Stimulated activated CD4-positive, alpha-beta T cell treated with anti-CD3 and anti-CD28 coated beads, Interleukin-2, amount 100 ng/mL, for 48 hours (primary cell): Measurements from ENCODE around the gene AMN.

ENCODE experiments used
- DNase-seq, 2 donors: peaks; one replicate each; pipeline ENCODE4 v3.0.0-alpha.2; 2020

Gene AMN

DNA sequence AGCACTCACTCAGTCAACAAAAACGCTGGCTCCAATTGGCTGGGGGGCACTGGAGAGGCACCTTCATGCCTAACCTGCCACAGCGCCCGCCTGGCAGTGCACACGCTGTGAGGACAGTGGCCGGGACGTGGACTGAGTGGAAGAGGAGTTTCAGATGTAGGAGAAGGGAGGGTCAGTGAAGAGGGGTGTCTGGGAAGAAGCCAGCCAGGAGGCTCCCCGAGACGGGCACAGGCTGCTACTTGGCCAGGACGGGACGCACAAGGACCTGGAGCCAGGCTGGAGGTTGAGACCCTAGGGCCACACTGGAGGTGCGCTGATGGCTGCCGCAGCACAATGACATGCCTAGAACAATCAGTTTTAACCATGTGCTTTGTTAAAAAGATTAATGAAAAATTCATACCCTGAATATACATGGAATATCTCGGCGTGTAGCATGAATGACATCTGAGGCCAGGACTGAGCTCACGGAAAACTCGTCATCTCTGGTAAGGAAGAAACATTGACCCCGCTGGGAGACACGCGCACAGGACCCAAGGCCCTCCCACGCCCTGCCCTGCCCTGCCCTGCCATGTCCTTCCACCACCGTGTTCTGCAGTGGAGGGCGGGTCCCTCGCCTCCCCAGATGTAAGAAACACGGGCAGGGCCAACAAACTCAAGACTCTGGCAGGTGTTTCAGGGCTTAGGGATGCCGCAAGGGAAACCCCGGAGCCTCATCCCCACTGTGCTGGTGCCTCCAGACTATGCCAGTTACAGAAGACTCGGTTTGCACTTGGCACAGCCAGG, 25.0 kb downstream of the AMN start:
- DNase-seq: no peak

DNA sequence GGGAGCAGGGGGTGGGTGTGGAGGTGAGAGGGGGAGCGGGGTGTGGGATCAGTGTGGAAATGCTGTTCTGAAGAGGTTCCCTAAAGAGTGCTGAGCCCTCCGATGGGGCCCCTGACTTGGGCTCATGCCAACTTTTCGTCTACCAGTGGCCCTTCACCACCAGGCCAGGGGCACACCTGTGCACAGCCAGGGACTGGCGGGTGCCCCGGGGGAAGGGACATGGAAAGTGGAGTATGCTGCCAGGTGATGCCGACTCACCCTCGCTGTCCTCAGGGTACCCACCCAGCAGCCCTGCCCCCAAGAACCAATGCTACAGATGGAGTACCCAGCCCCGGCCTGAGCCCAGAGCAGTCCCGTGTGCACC, 26.2 kb downstream of the AMN start:
- DNase-seq: no peak

DNA sequence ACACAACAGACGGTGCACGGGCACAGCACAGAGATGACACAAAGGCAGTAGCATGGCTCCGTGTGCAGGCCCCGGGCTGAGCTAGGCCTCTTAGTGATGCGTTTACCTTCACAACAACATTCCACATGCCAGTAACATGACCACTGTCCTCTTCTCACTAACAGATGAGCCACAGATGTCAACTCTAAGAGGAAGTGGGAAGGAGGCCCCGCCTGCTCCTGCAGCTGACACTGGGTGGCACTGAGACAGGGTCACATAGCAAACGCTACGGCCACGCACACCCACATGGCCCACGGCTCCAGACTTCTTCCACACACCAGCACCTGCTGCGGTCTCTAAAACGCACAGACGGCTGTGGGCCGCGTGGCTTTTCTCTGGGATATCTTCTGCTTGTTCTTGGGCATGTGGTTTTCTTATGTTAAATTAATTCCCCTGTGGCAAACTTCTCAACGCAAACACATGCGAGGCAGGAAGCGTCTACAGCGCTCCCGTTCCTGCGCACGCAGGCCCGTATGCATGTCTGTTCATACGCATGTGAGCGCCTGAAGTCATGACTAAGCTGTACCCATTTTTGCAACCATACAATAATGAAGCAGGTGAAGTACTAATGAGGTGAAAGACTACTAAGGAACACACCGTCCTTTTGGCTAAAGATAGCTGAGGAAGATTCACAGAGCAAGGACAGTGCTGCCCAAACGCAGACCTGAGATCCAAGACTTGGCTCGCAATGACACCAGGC, 26.8 kb downstream of the AMN start:
- DNase-seq: no peak

DNA sequence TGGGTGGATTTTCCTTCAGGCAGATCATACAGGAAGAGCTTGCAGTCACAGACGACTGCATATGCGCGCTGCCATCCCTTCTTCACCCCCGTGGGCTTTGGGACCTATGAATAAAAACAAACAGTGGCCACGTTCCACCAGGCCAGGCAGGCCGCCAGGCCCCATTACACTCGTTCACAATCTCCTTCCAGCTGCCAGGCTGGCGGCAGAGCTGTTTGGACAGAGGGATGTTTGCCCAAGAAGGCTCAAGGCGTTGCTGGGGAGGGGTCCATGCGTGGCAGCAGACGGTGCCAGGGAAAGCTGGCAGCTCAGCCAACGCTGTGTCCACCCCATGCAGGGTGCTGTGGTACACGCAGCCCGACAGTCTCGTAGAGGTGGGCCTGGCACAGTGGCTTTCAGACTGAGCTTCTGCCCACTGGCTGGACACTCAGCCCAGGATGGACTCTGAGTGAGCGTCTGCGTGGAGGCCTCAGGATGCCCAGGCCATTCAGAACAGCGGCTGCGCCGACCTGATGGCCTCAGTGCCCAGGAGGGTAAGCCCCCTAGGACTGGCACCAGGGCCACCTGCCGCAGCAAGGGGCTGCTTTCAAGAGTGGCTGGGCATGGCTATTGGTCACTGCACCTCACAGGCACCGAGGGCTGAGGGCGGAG, 27.5 kb downstream of the AMN start:
- DNase-seq: no peak

DNA sequence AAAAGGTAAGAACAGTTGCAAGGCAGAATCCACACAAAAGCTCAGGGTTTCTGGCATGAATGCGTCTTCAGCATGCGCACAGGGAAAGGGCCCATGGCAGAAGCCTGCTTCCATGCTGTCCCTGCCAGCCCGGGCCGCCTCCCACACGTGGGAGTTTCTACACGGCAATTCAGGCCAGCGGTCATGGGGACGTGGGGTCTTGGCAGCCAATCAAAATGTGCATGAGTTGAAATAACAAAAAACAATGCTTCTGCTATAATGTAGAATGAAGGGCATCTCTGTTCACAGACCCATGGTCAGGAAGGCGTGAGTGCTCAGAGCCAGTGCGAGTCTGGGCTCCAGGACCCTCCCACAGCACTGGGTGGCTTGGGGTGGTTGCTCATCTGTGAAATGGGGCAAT, 28.6 kb downstream of the AMN start:
- DNase-seq: no peak

DNA sequence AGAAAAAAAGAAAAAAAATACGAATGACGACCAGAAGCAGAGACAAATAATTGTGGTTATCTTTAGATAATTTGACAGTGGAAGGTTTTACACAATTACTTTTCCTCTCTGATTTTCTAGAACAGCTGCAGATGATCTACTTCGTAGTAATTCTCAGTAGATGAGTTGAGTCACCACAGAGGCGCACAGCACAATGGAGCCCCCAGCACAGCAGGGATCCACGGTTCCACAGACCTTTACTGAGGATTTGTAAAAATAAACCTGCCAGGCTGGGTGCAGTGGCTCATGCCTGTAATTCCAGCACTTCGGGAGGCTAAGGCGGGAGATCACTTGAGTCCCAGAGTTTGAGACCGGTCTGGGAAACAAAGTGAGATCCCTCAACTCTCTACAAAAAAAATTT, 29.3 kb downstream of the AMN start:
- no peak for DNase-seq

DNA sequence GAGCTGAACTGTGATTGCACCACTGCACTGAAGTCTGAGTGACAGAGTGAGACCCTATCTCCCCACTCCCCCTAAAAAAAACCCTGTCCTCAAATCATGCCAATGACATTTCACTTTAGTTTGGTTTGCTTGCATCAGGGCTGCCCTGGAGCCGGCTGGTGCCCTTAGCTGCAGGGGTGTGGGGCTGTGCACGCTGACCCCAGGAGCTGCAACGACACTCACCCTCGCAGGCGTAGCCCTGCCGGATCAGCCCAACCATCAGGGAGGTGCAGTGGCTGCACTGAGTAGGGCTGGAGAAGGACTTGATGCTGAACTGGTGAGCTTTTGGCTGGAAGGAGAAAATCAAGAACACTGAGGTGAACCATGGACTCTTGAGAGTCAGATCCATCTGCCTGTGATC, 29.8 kb downstream of the AMN start:
- no peak for DNase-seq

GRCh38 chr14:102953100-102953499, 30.6 kb downstream of the AMN start:
- DNase-seq: no peak

DNA sequence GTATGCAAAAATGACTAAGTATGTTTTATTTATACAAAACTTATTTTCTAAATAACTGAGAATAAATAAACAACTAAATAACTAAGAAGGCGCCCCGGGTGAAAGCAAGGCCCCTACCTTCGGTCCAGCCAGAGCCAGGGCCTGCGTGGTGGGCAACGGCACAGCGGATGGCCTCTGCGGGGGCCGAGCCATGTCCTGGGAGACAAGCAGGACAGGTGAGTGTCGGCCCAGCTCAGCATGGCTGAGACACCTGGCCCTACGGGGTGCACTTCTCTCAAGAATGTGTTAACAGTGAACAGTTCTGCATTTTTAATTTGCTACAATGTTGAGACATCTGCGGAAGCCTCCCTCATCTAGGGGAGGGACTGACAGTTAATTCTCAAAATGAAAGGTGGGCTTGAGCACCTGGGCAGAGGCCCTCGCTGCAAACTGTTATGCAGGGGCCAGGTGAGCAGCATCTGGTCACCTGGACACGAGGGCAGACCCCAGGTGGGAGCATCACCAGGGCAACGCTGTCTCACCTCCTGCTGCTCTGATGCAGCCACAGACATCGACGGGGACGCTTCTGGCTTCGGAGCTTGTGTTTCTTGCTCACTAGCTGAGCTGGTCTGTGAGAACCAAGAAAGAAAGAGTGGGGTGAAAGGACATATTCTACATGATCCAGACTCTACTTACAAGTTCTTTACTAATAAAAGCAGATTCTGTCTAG, 31.8 kb downstream of the AMN start:
- DNase-seq: no peak

- DNase-seq: no peak
Measured at GRCh38 chr14:102955636-102956408, 33.4 kb downstream of the AMN start.

DNA sequence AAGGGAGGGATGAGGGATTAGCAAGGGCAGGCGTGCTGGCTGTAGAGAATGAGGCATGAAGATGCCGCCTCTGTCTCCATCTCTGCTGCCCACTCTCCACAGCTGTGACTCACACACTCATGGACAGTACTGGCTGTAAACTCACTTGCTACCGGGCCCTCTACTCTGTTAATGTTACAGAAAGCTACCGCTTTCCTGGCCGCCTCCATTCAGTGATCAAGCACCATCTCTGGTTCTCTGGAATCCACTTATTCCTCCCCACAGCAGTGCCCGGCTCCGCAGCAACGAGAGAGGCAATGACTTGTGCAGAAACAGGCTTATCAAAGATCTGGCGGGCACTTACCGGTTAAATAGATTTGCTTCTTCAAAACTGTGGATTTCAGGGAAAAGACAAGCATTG, 34.8 kb downstream of the AMN start:
- no peak for DNase-seq

- no peak for DNase-seq
Measured at GRCh38 chr14:102958461-102958860, 36.0 kb downstream of the AMN start.

- no peak for DNase-seq
Measured at GRCh38 chr14:102962111-102962627, 39.7 kb downstream of the AMN start.

DNA sequence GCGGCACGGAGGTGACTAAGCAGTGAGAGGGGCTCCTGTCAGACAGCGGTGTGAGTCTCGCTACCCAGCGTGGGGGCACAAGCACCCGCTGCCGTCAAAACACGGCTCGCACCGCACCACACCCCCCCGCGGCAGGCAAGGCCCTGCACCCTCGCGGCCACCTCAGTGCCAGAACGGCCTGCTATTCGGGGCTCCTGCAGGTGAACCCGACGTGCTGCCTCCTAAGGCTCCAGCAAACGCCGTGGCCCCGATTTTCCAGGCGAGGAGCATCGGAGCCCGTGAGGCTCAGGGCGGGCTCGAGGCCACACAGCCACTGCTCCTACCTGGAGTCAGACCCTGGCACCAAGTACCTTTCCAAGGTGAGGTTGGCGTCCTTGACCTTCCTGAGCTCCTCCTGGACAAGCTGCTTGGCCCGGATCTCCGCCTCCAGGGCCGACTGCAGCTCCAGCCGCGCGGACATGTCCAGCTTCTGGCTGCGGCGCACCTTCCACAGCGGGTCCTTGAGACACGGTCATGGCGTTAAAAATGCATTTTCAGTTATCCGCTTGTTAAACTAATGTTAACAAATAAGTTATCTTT, 41.8 kb downstream of the AMN start:
- no peak for DNase-seq

GRCh38 chr14:102965282-102965681, 42.8 kb downstream of the AMN start:
- no peak for DNase-seq

DNA sequence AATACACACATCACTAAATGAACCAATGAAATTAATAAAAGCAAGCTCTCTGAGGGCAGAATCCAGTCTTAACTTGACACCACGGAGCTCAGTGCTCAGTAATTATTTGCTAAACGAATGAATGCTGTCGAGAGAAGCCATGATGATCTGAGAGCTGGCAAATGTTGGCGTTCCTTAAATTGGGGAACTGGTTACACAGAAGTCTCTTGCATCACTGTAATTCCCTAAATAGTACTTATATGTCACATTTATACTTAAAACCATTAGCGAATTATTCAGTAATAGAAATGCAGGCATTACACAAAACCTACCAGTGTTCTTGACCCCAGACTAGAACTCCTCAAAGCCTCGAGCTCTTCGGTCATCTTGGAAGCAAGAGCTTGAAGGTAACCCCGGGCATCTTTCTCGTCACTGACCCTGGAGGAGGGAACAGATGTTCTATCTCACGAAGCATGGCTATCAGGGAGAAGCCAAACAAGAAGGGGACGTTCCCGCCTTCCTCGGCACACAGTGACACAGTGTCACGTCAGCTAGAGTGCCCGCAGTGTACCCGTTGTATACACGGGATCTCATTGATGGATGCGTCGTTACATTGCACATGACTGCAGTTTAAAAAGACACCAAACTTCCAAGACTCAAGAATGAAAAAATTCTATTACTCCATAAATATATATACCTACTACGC, 43.6 kb downstream of the AMN start:
- no peak for DNase-seq

GRCh38 chr14:102966681-102967505, 44.4 kb downstream of the AMN start:
- no peak for DNase-seq

DNA sequence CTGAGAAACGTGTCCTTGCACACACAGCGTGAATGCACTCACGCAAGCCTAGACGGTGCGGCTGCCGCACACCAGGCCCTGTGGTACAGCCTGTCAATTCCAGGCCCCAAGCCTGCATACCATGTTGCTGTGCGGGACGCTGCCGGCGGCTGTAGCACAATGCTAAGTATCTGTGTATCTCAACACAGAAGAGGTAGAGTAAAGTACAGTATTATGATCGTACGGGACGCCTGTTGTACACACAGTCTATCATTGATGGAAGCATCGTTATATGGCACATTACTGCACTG, 45.0 kb downstream of the AMN start:
- no peak for DNase-seq

- DNase-seq: no peak
Measured at GRCh38 chr14:102968306-102968705, 45.8 kb downstream of the AMN start.

DNA sequence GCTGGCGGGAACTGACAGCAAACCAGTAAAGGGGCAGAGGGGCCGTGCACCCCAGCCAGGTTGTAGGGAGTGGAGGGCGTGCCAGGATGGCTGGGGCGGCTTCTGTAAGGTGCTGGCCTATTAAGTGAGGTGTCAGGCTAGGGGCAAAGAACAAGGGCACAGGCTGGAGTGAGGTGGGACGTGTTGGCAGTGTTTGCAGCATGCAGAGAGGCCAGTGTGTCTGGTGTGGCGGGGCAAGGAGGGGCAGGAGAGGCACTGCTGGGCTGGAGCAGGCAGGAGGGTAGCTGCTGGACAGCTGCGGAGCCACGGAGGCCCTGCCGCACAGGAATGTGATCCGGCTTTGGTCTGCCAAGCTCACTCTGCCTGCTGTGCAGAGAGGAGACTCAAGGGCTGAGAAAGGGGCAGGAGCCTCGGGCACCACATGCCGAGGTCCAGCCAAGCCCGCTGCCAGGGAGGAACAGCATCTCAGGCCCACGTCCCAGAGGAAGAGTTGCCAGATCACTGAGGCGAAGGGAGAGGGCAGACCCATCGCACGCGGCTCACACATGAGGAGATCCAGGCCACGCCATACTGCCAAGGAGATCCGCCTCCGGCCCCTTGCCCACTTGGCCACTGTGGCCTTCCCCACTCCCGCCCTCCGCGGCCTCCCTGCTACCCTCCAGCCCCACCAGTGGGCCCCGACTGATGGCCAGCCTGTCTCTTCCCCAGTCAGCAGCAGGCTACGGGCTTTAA, 46.8 kb downstream of the AMN start:
- no peak for DNase-seq
